Trophoblast cell (in vitro differentiated cells and primary cell): Measurements from ENCODE around the gene SLC22A1.
"Not testable (repeated sequence)": the region's sequence is repeated elsewhere in the genome, so short reads cannot be mapped to it uniquely, and the experiment has no call there.

ENCODE experiments used
- DNase-seq, 2 donors: peaks; one replicate each; pipeline ENCODE4 v3.0.0-alpha.2; 2016
- H2AFZ ChIP-seq: 2 replicates; pipeline ENCODE4 v1.6.1; 2013; ENCODE audit warnings: low read length, moderate library complexity, mild to moderate bottlenecking; ENCODE audit not compliant: insufficient read depth, poor library complexity
- H2AK5ac ChIP-seq: 2 replicates; pipeline ENCODE4 v1.6.1; 2013; ENCODE audit warnings: mild to moderate bottlenecking, low read length
- H2BK120ac ChIP-seq: 2 replicates; pipeline ENCODE4 v1.6.1; 2013; ENCODE audit warnings: low read length, mild to moderate bottlenecking, moderate library complexity; ENCODE audit not compliant: insufficient read depth, poor library complexity
- H2BK12ac ChIP-seq: 2 replicates; pipeline ENCODE4 v1.6.1; 2013; ENCODE audit warnings: mild to moderate bottlenecking, low read length, moderate library complexity
- H2BK5ac ChIP-seq: 2 replicates; pipeline ENCODE4 v1.6.1; 2013; ENCODE audit warnings: low read length, low read depth, moderate library complexity, mild to moderate bottlenecking; ENCODE audit not compliant: poor library complexity
- H3K14ac ChIP-seq: 2 replicates; pipeline ENCODE4 v1.6.1; 2013; ENCODE audit warnings: mild to moderate bottlenecking, low read length
- H3K18ac ChIP-seq: 2 replicates; pipeline ENCODE4 v1.6.1; 2013; ENCODE audit warnings: mild to moderate bottlenecking, low read length
- H3K23ac ChIP-seq: 2 replicates; pipeline ENCODE4 v1.6.1; 2013; ENCODE audit warnings: low read length
- H3K27ac ChIP-seq: 2 replicates; pipeline ENCODE4 v1.5.1; 2013; ENCODE audit warnings: low read depth, mild to moderate bottlenecking, inconsistent platforms, low read length, moderate library complexity
- H3K27me3 ChIP-seq: 2 replicates; pipeline ENCODE4 v1.6.1; 2013; ENCODE audit warnings: inconsistent platforms, mild to moderate bottlenecking, low read length, moderate library complexity; ENCODE audit not compliant: insufficient read depth
- H3K36me3 ChIP-seq, 2 experiments: 1 replicate in 1 of 2; 2 replicates in 1 of 2; pipeline ENCODE4 v1.6.1; 2013; ENCODE audit warnings: low read length in 2 of 2, mild to moderate bottlenecking in 2 of 2, moderate library complexity in 1 of 2; ENCODE audit not compliant: insufficient read depth in 2 of 2, control insufficient read depth in 1 of 2
- H3K4ac ChIP-seq: 2 replicates; pipeline ENCODE4 v1.6.1; 2013; ENCODE audit warnings: low read depth, mild to moderate bottlenecking, low read length, moderate library complexity
- H3K4me1 ChIP-seq, 2 experiments: 1 replicate in 1 of 2; 2 replicates in 1 of 2; pipeline ENCODE4 v1.6.1; 2013; ENCODE audit warnings: low read length in 2 of 2, mild to moderate bottlenecking in 2 of 2, moderate library complexity in 1 of 2; ENCODE audit not compliant: insufficient read depth in 2 of 2, control insufficient read depth in 1 of 2
- H3K4me2 ChIP-seq: 2 replicates; pipeline ENCODE4 v1.6.1; 2013; ENCODE audit warnings: inconsistent platforms, mild to moderate bottlenecking, low read length, moderate library complexity
- H3K4me3 ChIP-seq: 2 replicates; pipeline ENCODE4 v1.5.1; 2013; ENCODE audit warnings: mild to moderate bottlenecking, low read depth, low read length, inconsistent platforms
- H3K79me1 ChIP-seq: one replicate; pipeline ENCODE4 v1.6.1; 2013; ENCODE audit warnings: low read length
- H3K79me2 ChIP-seq: 2 replicates; pipeline ENCODE4 v1.6.1; 2013; ENCODE audit warnings: low read length, mild to moderate bottlenecking; ENCODE audit not compliant: control insufficient read depth, insufficient read depth, poor library complexity
- H3K9ac ChIP-seq: 2 replicates; pipeline ENCODE4 v1.6.1; 2013; ENCODE audit warnings: mild to moderate bottlenecking, low read length
- H3K9me3 ChIP-seq: 2 replicates; pipeline ENCODE4 v1.6.1; 2013; ENCODE audit warnings: low read depth, mild to moderate bottlenecking, control low read depth, inconsistent platforms, low read length; ENCODE audit not compliant: insufficient read depth
- H4K12ac ChIP-seq: 2 replicates; pipeline ENCODE4 v1.6.1; 2013; ENCODE audit warnings: low read depth, mild to moderate bottlenecking, low read length, moderate library complexity
- H4K8ac ChIP-seq: 2 replicates; pipeline ENCODE4 v1.6.1; 2013; ENCODE audit warnings: low read depth, mild to moderate bottlenecking, low read length, moderate library complexity
- H4K91ac ChIP-seq: one replicate; pipeline ENCODE4 v1.6.1; 2013; ENCODE audit warnings: low read depth, mild to moderate bottlenecking, low read length, moderate library complexity
- WGBS: extraction: QIAGEN DNeasy Blood & Tissue Kit; methylation state at CpG from one replicate; pipeline ENCODE4 v1.1.7; 2013; ENCODE audit warnings: missing lambda C conversion rate; ENCODE audit not compliant: insufficient read length, insufficient coverage; ENCODE audit errors: extremely low coverage; 5-methylcytosine and 5-hydroxymethylcytosine counted together

SLC22A1 gene

DNA sequence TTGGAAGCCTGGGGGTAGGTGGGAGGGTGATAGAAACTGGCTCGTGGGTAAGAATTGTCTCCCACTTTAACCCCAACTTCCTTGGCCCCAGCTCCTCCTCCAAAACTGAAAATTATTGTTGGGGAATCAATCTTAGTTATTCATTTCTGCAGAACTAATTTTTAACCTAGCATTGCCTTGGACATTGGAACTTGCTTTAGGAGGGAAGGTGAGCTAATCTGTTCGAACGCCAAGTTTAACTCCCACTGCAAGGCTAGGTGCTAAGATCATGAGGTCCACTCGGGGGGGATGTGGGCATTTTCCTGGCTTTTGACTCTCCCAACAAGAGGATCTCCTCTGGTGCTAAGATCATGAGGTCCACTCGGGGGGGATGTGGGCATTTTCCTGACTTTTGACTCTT is 3.5 kb downstream of the SLC22A1 start:
- not testable (repeated sequence) for H3K4ac ChIP-seq, H2AFZ ChIP-seq, H2BK5ac ChIP-seq, H3K9me3 ChIP-seq, H3K4me2 ChIP-seq, H3K4me3 ChIP-seq, H3K23ac ChIP-seq, H3K18ac ChIP-seq, H3K36me3 ChIP-seq, H3K27ac ChIP-seq, H2BK120ac ChIP-seq, H4K8ac ChIP-seq, H2AK5ac ChIP-seq, H2BK12ac ChIP-seq, H3K14ac ChIP-seq, H3K27me3 ChIP-seq, H4K12ac ChIP-seq, H4K91ac ChIP-seq, H3K9ac ChIP-seq, H3K79me1 ChIP-seq, H3K79me2 ChIP-seq, DNase-seq, H3K4me1 ChIP-seq
- WGBS: no CpG with 5 or more reads among the region's 5 CpGs

DNA sequence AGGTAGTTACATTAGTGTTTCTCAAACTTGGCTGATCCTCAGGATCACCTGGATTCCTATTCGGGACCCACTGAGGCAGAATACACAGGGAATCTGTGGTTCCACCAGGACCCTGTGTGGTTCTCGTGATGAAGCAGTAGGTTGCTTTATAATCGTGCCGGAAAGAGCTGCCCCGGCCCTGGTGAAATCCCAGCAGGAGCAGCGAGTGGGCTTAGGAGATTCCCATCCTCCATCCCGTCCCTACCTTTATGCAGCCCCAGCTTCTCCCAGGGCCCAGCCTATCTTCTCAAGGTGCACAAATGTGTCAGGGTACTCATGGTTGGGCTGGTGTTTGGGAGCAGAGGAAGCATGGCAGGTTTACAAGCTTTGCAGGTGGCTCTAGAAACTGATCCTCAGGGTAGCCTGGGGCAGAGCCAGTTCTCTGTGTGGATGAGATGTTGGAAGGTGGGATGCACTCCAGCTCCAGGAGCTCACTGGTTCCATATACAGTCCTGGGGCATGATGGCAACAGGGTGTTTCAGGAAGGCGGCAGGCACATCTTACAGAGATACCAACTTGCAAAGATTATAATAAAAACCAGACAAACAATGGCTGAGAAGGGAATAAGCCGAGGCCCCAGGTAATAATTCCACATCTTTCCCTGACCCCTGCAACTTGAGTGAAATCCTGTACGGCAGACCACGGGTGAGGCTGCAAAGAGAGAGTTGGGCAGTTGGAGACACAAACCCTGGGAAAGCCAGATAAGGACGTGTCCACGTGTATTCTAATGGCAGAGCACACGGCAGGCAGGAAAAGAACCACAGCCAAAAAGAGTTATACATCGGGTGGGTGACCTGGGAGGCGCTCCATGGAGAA is 5.9 kb downstream of the SLC22A1 start:
- Histone ChIP-seq H3K4ac (no peak overlapping the region), H3K18ac (no peak overlapping the region), H2AK5ac (no peak overlapping the region), H4K8ac (no peak overlapping the region), H3K27me3 (no peaks in the 10 kb centered on the region), H3K4me3 (no peak overlapping the region), H3K36me3 (no peaks in the 10 kb centered on the region), H3K79me2 (no peaks in the 10 kb centered on the region), H3K4me1 (no peaks in the 10 kb centered on the region), H3K14ac (no peak overlapping the region), H3K4me2 (no peak overlapping the region), H2BK5ac (no peak overlapping the region), H4K12ac (no peak overlapping the region), H2BK12ac (no peak overlapping the region), H3K9ac (peak overlapping the region; percentile 7), H3K79me1 (no peaks in the 10 kb centered on the region), H2AFZ (no peak overlapping the region), H4K91ac (no peak overlapping the region), H3K27ac (no peak overlapping the region), H2BK120ac (no peak overlapping the region), H3K9me3 (peaks cover 6% of the 10 kb centered on the region), H3K23ac (no peak overlapping the region)
- no CpG with 5 or more reads among the region's 16 CpGs for WGBS
- DNase-seq: no peak

DNA sequence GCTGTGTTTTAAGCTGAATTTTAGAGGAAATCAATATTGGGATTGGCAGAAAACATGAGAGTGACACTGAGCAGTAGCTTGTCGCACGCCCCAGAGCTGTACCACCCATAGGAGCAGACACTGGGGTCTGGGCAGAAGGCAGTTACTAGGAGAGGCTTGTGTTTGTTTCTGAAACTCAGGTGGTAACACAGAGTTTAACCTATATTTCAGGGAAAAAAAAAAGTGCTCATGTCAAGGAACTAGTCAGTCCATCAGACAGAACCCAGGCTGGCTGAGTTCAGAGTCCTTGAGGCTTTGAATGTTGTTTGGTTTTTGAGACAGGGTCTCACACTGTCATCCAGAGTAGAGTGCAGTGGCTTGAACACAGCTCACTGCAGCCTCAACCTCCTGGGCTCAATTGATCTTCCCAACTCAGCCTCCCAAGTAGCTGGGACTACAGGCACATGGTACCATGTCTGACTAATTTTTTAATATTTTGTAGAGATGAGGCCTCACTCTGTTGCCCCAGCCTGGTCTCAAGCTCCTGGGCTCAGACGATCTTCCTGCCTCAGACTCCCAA is 6.6 kb downstream of the SLC22A1 start:
- Histone ChIP-seq H3K27me3 (no peaks in the 10 kb centered on the region), H3K4me3 (no peak overlapping the region), H3K4me1 (no peaks in the 10 kb centered on the region), H3K9ac (no peak overlapping the region), H3K14ac (no peak overlapping the region), H3K23ac (no peak overlapping the region), H3K27ac (no peak overlapping the region), H2BK12ac (no peak overlapping the region), H2AFZ (no peak overlapping the region), H2BK5ac (no peak overlapping the region), H3K79me2 (no peaks in the 10 kb centered on the region), H3K79me1 (no peaks in the 10 kb centered on the region), H4K8ac (no peak overlapping the region), H4K91ac (no peak overlapping the region), H2AK5ac (no peak overlapping the region), H2BK120ac (no peak overlapping the region), H3K4ac (no peak overlapping the region), H3K18ac (no peak overlapping the region), H3K4me2 (no peak overlapping the region), H4K12ac (no peak overlapping the region), H3K9me3 (peaks cover 6% of the 10 kb centered on the region), H3K36me3 (no peaks in the 10 kb centered on the region)
- no peak for DNase-seq
- WGBS: no CpG with 5 or more reads among the region's 3 CpGs

- Histone ChIP-seq H4K12ac (no peak overlapping the region), H3K23ac (no peak overlapping the region), H3K14ac (no peak overlapping the region), H3K4me2 (no peak overlapping the region), H3K36me3 (no peaks in the 10 kb centered on the region), H2BK5ac (no peak overlapping the region), H3K79me2 (no peaks in the 10 kb centered on the region), H2AK5ac (no peak overlapping the region), H3K4me1 (no peaks in the 10 kb centered on the region), H3K27me3 (no peaks in the 10 kb centered on the region), H3K27ac (no peak overlapping the region), H3K9ac (no peak overlapping the region), H3K18ac (no peak overlapping the region), H2BK120ac (no peak overlapping the region), H3K9me3 (peaks cover 2% of the 10 kb centered on the region), H3K79me1 (no peaks in the 10 kb centered on the region), H2AFZ (no peak overlapping the region), H4K91ac (no peak overlapping the region), H4K8ac (no peak overlapping the region), H3K4ac (no peak overlapping the region), H3K4me3 (no peak overlapping the region), H2BK12ac (no peak overlapping the region)
- DNase-seq: no peak
- WGBS: no CpG with 5 or more reads among the region's 6 CpGs
These were observed 7.4 kb downstream of the SLC22A1 start for GRCh38 chr6:160128879-160129516.
